Stimulated activated CD8-positive, alpha-beta memory T cell treated with anti-CD3 and anti-CD28 coated beads, Interleukin-12 subunit alpha, Interleukin-12 subunit beta, amount 100 ng/mL, for 24 hours (primary cell): ENCODE results near the gene ZCCHC24.
"Not testable (repeated sequence)": the region's sequence is repeated elsewhere in the genome, so short reads cannot be mapped to it uniquely, and the experiment has no call there.

ENCODE experiments used
- DNase-seq: peaks from one replicate; pipeline ENCODE4 v3.0.0-alpha.2; 2020; ENCODE audit errors: extremely low read depth

ZCCHC24 gene

GRCh38 chr10:79346388-79347225, 98.8 kb downstream of the ZCCHC24 start:
- DNase-seq, result no peak

GRCh38 chr10:79346012-79346340, 99.4 kb downstream of the ZCCHC24 start:
- DNase-seq, result no peak

- DNase-seq, result no peak
These were observed 100.0 kb downstream of the ZCCHC24 start for GRCh38 chr10:79345241-79346011.

- DNase-seq, result no peak
These were observed 100.8 kb downstream of the ZCCHC24 start for GRCh38 chr10:79344502-79345195.

GRCh38 chr10:79342811-79343561, 102.4 kb downstream of the ZCCHC24 start:
- no peak for DNase-seq

- DNase-seq, result no peak
These were observed 103.1 kb downstream of the ZCCHC24 start for GRCh38 chr10:79342295-79342761.

- DNase-seq, result no peak
These were observed 104.7 kb downstream of the ZCCHC24 start for GRCh38 chr10:79340646-79341244.

GRCh38 chr10:79339266-79339665, 106.2 kb downstream of the ZCCHC24 start:
- DNase-seq, result no peak

GRCh38 chr10:79337783-79338469, 107.5 kb downstream of the ZCCHC24 start:
- DNase-seq, result not testable (repeated sequence)

GRCh38 chr10:79336739-79337138, 108.7 kb downstream of the ZCCHC24 start:
- no peak for DNase-seq

GRCh38 chr10:79336276-79336675, 109.1 kb downstream of the ZCCHC24 start:
- DNase-seq, result no peak

- no peak for DNase-seq
These were observed 109.8 kb downstream of the ZCCHC24 start for GRCh38 chr10:79335470-79336235.

GRCh38 chr10:79335094-79335469, 110.3 kb downstream of the ZCCHC24 start:
- no peak for DNase-seq

- DNase-seq, result no peak
These were observed 110.9 kb downstream of the ZCCHC24 start for GRCh38 chr10:79334573-79334972.

GRCh38 chr10:79333513-79333912, 111.9 kb downstream of the ZCCHC24 start:
- no peak for DNase-seq

- DNase-seq, result not testable (repeated sequence)
These were observed 112.7 kb downstream of the ZCCHC24 start for GRCh38 chr10:79332610-79333315.
